Measurements from ENCODE around the gene GRIA1.

Gene GRIA1

DNA sequence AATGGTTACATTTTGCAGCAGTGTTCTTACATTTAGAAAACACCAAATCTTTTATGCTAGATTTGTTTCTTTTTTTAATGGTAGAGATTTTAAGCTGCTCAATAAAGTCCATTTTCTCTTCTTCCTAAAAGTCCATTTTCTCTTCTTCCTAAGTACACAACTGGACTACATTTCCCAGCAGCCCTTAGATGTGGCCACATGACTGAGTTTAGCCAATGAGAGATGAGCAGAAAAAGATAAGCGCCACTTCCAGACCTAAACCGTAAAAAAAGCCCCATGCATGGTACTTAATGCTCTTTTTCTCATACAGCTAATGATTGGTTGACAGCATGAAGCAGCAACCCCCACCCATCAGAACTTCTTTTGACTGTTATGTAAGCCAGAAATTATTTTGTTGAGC is 341.5 kb downstream of the GRIA1 start:
- TF ChIP-seq CTCF (IDR thresholded peaks at IDR 0.05): no peak

DNA sequence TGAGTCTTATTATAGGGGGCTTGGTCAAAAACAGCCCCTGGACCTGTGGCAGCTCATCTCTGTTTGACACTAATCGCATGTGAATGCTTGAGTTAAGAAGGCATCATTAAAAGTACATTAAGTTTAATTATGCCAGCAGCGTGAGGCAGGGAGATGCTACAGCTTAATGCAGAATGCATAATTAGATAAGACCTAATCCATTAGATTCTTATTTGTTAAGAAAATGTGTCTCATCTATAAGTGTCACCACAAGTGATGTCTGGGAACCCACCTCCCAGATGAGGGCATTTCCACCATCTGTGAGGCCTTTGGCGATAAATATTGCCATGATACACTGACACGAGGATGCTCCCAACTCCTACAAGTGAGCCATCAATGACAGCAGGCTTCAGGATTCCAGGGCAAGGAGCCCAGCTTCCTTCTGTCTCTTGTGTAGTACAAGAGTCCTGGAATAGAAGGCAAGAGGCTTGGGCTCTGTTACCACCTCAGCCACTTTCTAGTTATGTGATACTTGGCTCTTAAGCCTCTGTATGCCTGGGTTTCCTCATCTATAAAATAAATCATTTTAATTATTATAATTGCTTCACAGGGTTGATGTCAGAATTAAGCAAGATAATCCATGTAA is 345.5 kb downstream of the GRIA1 start:
- TF ChIP-seq CTCF (IDR thresholded peaks at IDR 0.05): no peak

- no peak for TF ChIP-seq CTCF (IDR thresholded peaks at IDR 0.05)
These were observed 369.9 kb downstream of the GRIA1 start for GRCh38 chr5:153860195-153860886.

All from LNCAP (cell line).